Transverse colon (tissue), 4 donors: ENCODE measurements around the gene LMX1B.

Experiments
- EP300 ChIP-seq: sonication (generic); formaldehyde crosslinking; IDR thresholded peaks from one replicate; pipeline ENCODE4 v1.6.1; 2017; ENCODE audit warnings: antibody characterized with exemption, low read depth
- POLR2A ChIP-seq: fragments of 450-650 bp; IDR thresholded peaks from one replicate; pipeline ENCODE4 v1.6.1; 2016; ENCODE audit warnings: antibody characterized with exemption, mild to moderate bottlenecking, moderate library complexity
- POLR2AphosphoS5 ChIP-seq, 3 donors: sonication (generic); formaldehyde crosslinking; IDR thresholded peaks; one replicate each; pipeline ENCODE4 v1.6.1; 2016; ENCODE audit warnings: antibody characterized with exemption in 3 of 3
- TF ChIP-seq, protein P1 (sequence below), 5 experiments: fragments of 200-600 bp in 3 of 5; fragments of 450-650 bp in 2 of 5; sonication (generic) in 3 of 5; IDR thresholded peaks; 1 replicate in 2 of 5; 2 replicates in 3 of 5; pipeline ENCODE4 v1.5.1; 2016 to 2017; ENCODE audit warnings: antibody characterized with exemption in 5 of 5, inconsistent platforms in 3 of 5, mild to moderate bottlenecking in 2 of 5, moderate library complexity in 1 of 5

DNA sequence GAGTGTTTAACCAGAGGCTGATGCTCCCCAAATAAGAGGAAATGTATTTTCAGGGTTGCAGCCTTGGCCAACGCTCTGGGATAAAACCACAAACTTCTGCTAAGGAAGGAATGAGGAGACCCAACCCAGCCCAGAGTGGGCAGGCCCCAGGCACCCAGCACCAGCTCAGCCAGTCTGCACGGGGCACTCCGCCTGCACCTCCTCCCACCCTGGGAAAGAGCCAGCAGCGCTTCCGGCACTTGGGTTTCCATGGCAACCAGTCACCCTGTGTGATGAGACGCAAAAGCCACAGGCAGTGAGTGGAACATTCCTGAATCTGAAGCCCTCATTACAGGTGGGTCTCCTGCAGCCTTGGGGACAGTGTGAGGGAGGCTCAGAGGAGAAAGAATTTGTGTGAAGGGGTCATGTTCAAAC, 105.9 kb downstream of the LMX1B start:
- TF ChIP-seq, protein P1, sequence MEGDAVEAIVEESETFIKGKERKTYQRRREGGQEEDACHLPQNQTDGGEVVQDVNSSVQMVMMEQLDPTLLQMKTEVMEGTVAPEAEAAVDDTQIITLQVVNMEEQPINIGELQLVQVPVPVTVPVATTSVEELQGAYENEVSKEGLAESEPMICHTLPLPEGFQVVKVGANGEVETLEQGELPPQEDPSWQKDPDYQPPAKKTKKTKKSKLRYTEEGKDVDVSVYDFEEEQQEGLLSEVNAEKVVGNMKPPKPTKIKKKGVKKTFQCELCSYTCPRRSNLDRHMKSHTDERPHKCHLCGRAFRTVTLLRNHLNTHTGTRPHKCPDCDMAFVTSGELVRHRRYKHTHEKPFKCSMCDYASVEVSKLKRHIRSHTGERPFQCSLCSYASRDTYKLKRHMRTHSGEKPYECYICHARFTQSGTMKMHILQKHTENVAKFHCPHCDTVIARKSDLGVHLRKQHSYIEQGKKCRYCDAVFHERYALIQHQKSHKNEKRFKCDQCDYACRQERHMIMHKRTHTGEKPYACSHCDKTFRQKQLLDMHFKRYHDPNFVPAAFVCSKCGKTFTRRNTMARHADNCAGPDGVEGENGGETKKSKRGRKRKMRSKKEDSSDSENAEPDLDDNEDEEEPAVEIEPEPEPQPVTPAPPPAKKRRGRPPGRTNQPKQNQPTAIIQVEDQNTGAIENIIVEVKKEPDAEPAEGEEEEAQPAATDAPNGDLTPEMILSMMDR (IDR thresholded peaks at IDR 0.05): no peak
- no peak for TF ChIP-seq POLR2AphosphoS5 (IDR thresholded peaks at IDR 0.05)
- no peak for TF ChIP-seq EP300
- no peak for TF ChIP-seq POLR2A
